Spinal cord (tissue), 10 donors: ENCODE measurements around the gene LRRC3. TPM values are rescaled to one million over a fixed set of nuclear protein-coding genes. Genes with fewer than 3 reads are reported as not detected.
"Not testable (repeated sequence)": the region's sequence is repeated elsewhere in the genome, so short reads cannot be mapped to it uniquely, and the experiment has no call there.

Experiments used
- DNase-seq, 6 donors: peaks; one replicate each; pipeline versions ENCODE4 v3.0.0 to v3.0.0-alpha.2; 2013 to 2015; ENCODE audit warnings: low spot score in 6 of 6, low read depth in 4 of 6
- H3K27ac ChIP-seq: one replicate; pipeline ENCODE4 v1.5.1; 2013; ENCODE audit warnings: low read depth, low read length, control low read depth
- H3K27me3 ChIP-seq: one replicate; pipeline ENCODE4 v1.6.1; 2013; ENCODE audit warnings: low read length; ENCODE audit not compliant: control insufficient read depth, insufficient read depth
- H3K36me3 ChIP-seq: one replicate; pipeline ENCODE4 v1.6.1; 2013; ENCODE audit warnings: low read length; ENCODE audit not compliant: control insufficient read depth, insufficient read depth
- H3K4me1 ChIP-seq: one replicate; pipeline ENCODE4 v1.6.1; 2013; ENCODE audit warnings: low read length; ENCODE audit not compliant: control insufficient read depth, insufficient read depth
- H3K4me3 ChIP-seq: one replicate; pipeline ENCODE4 v1.5.1; 2013; ENCODE audit warnings: low read depth, low read length, control low read depth
- H3K9me3 ChIP-seq: one replicate; pipeline ENCODE4 v1.6.1; 2013; ENCODE audit warnings: low read length; ENCODE audit not compliant: control insufficient read depth, insufficient read depth
- WGBS: methylation state at CpG from one replicate; pipeline ENCODE4 v1.1.5; 2013; ENCODE audit warnings: missing lambda C conversion rate; ENCODE audit not compliant: insufficient coverage; 5-methylcytosine and 5-hydroxymethylcytosine counted together
- polyA plus RNA-seq, 2 donors: library from polyadenylated mRNA; unstranded; fragments of 120-200 nt; gene quantifications; one replicate each; pipeline ENCODE4 v1.2.1, GENCODE V29; 2013; ENCODE audit not compliant: insufficient read length in 2 of 2
- total RNA-seq, 2 donors: library from RNA; depleted of rRNA in 1 of 2; stranded (reverse); fragments of 120-200 nt in 1 of 2; fragments of >200 nt in 1 of 2; gene quantifications; one replicate each; pipeline versions ENCODE4 v1.2.3 to v1.2.4, GENCODE V29; 2013 to 2014
- donor health status: healthy.

Gene LRRC3
- total and polyA plus RNA-seq, 4 donors, result 1.4 to 6.5 (median 3.4) TPM

DNA sequence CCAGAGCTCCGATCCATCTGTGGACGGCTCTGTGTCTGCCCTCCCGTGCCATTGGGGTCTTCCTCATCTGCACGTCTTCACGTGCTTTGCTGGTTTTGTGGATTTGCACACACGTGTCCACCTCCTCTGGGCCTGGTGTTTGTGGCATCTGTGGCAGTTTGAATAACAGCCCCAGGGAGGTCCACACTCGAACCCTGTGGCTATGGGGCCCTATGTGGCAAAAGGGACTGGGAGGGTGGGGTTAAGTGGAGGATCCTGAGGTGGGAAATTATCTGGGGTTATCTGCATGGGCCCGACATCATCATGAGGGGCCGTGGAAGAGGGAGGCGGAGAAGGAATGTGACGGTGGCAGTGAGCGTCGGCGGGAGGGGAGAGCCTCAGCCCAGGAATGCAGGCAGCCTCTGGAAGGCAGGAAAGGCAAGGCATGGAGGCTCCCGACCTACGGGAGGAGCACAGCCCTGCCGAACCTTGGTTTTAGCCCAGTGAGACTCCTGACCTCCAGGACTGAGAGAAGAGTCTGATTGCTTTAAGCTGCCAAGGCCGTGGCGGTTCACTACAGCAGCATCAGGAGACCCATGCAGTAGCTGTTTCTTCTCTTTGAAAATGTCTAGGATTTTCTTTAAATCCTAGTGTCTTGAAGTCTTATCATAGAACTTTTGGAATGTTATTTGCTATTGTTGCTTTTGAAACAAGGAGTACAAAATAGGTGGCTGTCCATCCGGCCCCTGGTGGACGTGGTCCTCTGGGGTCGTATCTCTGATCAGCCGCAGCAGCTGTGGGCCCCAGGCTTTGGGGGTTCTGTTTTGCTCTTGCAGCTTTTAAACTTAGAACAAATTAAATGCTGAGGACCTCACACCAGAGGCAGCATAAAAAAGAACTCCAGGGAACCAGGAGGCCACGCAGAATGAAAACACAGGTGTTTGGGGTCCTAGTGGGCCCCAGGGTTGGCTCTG, 40.0 kb upstream of the LRRC3 start:
- H3K4me1 ChIP-seq, result no peaks in the 10 kb centered on the region
- WGBS, result 75% methylated on average over 21 of the region's 24 CpGs
- no peak overlapping the region for H3K4me3 ChIP-seq
- peaks cover 31% of the 10 kb centered on the region for H3K36me3 ChIP-seq
- DNase-seq, result no peak
- H3K9me3 ChIP-seq, result no peaks in the 10 kb centered on the region
- no peak overlapping the region for H3K27ac ChIP-seq
- no peaks in the 10 kb centered on the region for H3K27me3 ChIP-seq

DNA sequence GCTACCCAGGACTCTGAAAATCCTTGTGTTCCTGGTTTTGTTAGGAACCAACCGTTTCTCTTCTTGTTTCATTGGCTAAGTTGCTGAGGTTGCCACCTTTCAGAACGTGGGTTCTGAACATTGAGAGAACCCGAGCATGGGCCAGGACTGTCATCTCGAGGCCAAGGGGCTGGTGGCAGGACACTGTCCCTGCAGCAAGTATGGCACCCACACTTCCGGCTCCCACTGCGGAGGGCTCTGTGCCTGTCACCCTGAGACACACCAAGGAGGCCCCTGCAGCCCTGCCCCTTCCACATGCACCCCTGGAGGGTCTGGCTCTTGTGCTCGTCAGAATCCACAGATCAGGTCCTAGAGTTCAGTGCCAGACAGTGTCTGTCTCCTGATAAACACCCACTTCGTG, 39.1 kb upstream of the LRRC3 start:
- peaks cover 31% of the 10 kb centered on the region for H3K36me3 ChIP-seq
- no peak overlapping the region for H3K27ac ChIP-seq
- no peaks in the 10 kb centered on the region for H3K27me3 ChIP-seq
- DNase-seq, result no peak
- no peaks in the 10 kb centered on the region for H3K9me3 ChIP-seq
- no peak overlapping the region for H3K4me3 ChIP-seq
- no peaks in the 10 kb centered on the region for H3K4me1 ChIP-seq
- WGBS, result 85% methylated on average over 8 of the region's 8 CpGs

DNA sequence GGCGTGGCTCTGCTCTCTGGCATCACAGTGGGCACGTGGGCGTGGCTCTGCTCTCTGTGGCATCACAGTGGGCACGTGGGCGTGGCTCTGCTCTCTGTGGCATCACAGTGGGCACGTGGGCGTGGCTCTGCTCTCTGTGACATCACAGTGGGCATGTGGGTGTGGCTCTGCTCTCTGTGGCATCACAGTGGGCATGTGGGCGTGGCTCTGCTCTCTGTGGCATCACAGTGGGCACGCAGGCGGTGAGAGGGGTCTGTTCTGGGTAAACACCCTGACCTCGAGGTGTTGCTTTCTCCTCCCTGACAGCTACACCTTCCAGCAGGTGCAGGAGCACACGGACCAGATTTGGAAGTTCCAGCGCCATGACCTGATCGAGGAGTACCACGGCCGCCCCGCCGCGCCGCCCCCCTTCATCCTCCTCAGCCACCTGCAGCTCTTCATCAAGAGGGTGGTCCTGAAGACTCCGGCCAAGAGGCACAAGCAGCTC, 37.6 kb upstream of the LRRC3 start:
- not testable (repeated sequence) for H3K27me3 ChIP-seq, H3K27ac ChIP-seq, DNase-seq, H3K4me1 ChIP-seq, H3K9me3 ChIP-seq, H3K4me3 ChIP-seq
- 93% methylated on average over 13 of the region's 21 CpGs for WGBS
- peaks cover 31% of the 10 kb centered on the region for H3K36me3 ChIP-seq

DNA sequence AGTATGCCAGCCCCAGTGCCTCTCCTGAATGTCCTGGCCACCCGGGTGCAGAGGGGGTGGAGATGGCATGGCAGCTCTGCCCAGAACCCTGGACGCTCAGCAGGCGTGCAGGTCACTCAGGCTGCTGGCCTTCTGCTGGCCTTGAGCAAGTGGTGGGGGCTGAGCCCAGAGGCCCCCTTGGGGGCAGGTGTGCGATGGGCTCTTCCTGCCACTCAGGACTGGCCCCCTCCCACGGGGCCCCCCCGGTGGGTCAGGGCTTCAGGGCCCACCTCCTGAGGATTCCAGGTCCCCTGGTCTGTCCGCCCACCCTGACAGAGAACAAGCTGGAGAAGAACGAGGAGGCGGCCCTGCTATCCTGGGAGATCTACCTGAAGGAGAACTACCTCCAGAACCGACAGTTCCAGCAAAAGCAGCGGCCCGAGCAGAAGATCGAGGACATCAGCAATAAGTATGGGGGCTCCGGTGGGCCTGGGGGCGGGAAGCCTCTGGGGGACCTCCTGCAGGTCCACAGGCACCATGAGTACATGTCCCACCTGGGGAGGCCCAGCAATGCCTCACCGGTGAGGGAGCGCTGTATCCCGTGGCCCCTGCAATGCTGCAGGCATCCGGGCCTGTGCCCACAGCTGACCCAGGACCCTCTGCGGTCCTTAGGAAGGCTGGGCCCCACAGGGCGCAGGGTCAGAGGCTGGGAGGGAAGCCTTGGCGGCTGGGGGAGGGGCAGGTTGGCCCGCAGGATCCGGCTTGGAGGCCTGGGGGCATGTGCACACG, 37.0 kb upstream of the LRRC3 start:
- H3K36me3 ChIP-seq, result peaks cover 31% of the 10 kb centered on the region
- no peak overlapping the region for H3K27ac ChIP-seq
- no peak overlapping the region for H3K4me3 ChIP-seq
- H3K4me1 ChIP-seq, result no peaks in the 10 kb centered on the region
- no peaks in the 10 kb centered on the region for H3K27me3 ChIP-seq
- no peak for DNase-seq
- H3K9me3 ChIP-seq, result no peaks in the 10 kb centered on the region
- 90% methylated on average over 25 of the region's 25 CpGs for WGBS

DNA sequence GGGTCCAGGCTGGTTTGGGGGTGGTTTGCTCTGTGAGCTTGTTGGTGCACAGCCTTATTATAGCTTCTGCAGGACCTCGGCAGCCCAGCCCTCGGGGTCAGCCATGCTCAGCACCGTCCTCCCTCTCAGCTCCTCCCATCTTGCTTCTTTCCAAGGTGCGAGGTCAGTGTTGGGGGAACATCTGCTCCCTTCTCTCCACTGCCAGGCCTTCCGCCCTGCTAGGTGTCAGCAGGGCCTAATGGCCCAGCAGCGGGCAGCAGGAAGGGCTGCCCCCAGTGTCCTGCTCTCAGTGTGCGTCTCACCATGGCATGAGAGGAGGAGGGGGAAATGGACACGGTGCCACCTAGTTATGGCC, 36.5 kb upstream of the LRRC3 start:
- H3K4me3 ChIP-seq, result no peak overlapping the region
- no peaks in the 10 kb centered on the region for H3K4me1 ChIP-seq
- 93% methylated on average over 7 of the region's 8 CpGs for WGBS
- peaks cover 34% of the 10 kb centered on the region for H3K36me3 ChIP-seq
- H3K9me3 ChIP-seq, result no peaks in the 10 kb centered on the region
- no peaks in the 10 kb centered on the region for H3K27me3 ChIP-seq
- DNase-seq, result no peak
- H3K27ac ChIP-seq, result no peak overlapping the region

DNA sequence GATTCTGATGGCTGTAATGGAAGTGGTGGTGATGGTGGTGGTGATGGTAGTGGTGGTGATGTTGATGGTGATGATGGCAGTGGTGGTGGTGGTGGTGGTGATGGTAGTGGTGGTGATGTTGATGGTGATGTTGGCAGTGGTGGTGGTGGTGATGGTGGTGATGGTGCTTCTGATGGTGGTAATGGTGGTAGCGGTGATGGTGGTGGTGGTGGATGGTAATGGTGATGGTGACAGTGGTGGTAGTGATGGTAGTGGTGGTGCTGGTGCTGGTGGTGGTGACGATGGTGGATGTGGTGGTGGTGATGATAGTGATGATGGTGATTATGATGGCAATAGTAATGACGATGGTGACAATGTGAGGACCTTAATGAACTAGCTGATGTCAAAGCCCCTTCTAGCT, 35.6 kb upstream of the LRRC3 start:
- Histone ChIP-seq H3K9me3 (no peaks in the 10 kb centered on the region), H3K27me3 (no peaks in the 10 kb centered on the region), H3K36me3 (peaks cover 34% of the 10 kb centered on the region), H3K27ac (no peak overlapping the region), H3K4me3 (no peak overlapping the region), H3K4me1 (no peaks in the 10 kb centered on the region)
- WGBS, result 95% methylated on average over 2 of the region's 3 CpGs
- DNase-seq, result no peak

DNA sequence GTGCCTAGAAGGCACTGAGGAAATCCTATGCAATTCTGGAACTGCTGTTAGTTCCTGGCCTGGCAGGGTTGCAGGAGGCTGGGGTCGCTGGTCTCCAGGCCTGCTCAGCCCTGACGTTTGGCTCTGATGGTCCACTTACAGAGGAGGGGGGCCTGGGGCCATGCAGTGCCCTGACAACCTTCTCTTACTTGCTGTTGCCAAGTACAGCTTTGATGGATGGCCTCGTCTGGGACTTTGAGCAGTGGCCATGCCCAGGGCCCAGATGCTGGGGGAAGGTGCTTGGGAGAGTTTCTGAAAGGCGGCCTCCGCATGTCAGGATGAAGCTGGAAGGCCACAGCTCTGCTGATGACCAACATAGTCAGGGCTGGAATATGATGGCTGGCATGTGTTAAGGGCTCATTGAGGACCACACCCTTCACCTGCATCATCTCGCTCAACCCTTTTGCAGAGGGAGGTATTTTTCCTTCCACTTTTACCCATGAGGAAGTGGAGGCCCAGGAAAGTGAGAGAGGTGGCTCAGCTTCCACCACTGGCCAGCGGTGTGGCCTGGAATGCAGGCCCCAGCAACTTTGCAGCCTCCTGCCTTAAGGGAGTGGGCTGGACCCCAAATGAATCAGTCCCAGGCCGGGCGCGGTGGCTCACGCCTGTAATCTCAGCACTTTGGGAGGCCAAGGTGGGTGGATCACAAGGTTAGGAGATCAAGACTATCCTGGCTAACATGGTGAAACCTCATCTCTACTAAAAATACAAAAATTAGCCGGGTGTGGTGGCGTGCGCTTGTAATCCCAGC, 34.7 kb upstream of the LRRC3 start:
- Histone ChIP-seq H3K27ac (no peak overlapping the region), H3K4me3 (no peak overlapping the region), H3K4me1 (no peaks in the 10 kb centered on the region), H3K27me3 (no peaks in the 10 kb centered on the region), H3K9me3 (no peaks in the 10 kb centered on the region), H3K36me3 (peaks cover 41% of the 10 kb centered on the region)
- DNase-seq, result no peak
- WGBS, result 81% methylated on average over 5 of the region's 14 CpGs

DNA sequence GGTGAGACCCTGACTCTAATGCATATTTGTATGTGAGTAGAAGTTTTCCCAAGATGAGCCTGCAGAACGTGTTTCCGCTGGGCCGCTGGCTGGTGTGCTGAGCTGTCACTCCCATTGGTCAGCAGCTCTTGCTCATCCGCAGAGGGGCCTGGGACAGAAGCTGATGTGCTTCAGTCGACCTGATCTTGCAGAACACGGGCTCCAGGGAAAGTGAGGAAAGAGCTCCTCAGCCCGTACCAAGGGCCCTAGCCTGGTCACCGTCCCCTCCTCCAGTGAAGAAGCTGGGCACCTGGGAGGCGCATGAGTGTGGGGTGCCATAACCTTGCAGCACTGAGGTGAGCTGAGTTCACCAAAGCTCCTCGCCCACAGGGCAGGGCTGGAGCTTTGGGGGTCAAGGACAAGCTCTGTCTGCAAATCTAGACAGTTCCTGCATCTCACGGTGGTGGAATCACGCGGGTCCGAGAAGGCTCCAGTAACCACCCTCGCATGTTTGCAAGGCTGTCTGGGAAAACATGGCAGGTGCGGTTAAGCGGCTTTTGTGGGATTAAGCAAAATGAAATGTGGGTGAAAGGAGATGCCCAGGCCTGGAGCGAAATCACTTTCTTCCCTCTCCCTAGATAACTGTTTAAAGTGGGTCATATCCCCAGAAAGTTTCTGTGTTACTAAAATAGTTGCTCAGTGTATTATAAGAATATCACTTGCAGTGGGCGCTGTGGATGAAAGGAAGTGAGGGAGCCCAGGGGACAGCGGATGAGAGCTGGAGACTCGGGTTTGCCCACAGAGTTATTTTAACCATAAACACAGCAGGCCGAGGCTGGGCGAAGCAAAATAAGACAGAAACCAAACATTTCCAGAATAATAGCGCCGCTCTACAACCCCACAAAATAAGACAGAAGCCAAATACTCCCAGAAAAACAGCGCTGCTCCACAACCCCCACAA, 33.1 kb upstream of the LRRC3 start:
- Histone ChIP-seq H3K9me3 (no peaks in the 10 kb centered on the region), H3K36me3 (peaks cover 53% of the 10 kb centered on the region), H3K27me3 (no peaks in the 10 kb centered on the region), H3K27ac (no peak overlapping the region), H3K4me3 (no peak overlapping the region), H3K4me1 (no peaks in the 10 kb centered on the region)
- DNase-seq, result no peak
- 86% methylated on average over 12 of the region's 26 CpGs for WGBS
